Measurements from ENCODE around the gene ZGPAT. TPM values are rescaled to one million over a fixed set of nuclear protein-coding genes. Genes with fewer than 3 reads are reported as not detected.

ZGPAT gene
- total RNA-seq, 1 experiment from 2014 or later: 27.6 TPM

DNA sequence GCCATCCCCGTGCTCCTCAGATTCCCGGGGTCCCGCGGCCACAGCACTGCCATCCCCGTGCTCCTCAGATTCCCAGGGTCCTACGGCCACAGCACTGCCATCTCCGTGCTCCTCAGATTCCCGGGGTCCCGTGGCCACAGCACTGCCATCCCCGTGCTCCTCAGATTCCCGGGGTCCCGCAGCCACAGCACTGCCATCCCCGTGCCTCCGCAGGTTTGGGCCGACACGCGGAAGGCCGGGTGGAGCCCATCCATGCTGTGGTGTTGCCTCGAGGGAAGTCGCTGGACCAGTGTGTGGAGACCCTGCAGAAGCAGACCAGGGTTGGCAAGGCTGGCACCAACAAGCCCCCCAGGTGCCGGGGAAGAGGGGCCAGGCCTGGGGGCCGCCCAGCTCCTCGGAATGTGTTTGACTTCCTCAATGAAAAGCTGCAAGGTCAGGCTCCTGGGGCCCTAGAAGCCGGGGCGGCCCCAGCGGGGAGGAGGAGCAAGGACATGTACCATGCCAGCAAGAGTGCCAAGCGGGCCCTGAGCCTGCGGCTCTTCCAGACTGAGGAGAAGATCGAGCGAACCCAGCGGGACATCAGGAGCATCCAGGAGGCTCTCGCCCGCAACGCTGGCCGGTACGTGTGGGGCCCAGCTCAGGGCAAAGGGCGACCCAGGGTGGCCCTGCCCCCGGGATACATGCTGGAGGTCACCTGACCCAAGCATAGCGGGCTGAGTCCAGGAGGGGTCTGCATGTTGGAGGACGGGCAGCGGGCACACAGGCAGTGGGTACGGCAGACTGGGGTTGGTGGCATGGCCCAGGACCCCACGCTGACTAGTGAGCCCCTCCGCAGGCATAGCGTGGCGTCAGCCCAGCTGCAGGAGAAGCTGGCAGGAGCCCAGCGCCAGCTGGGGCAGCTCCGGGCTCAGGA, 27.4 kb downstream of the ZGPAT start:
- Histone ChIP-seq H3T11ph (ENCODE audit: low read length) (no peak overlapping the region), H4K8ac (replicated peaks; ENCODE audit: insufficient read length, low read depth, low read length) (no peak overlapping the region), H2BK120ac (ENCODE audit: low read depth, low read length, poor library complexity, severe bottlenecking) (no peak overlapping the region), H2BK15ac (ENCODE audit: low read depth, low read length) (no peak overlapping the region), H3K27me3 (ENCODE audit: insufficient read depth, low read length) (no peaks in the 10 kb centered on the region), H3K23ac (ENCODE audit: insufficient read length, low read depth, low read length) (no peak overlapping the region), H3K9me3 (ENCODE audit: control insufficient read depth, low read depth, low read length) (no peaks in the 10 kb centered on the region), H3K23me2 (ENCODE audit: insufficient read length, low read depth, low read length, poor library complexity, severe bottlenecking) (no peaks in the 10 kb centered on the region), H2AK5ac (ENCODE audit: insufficient read length, low read length) (no peak overlapping the region), H3K14ac (ENCODE audit: insufficient read depth, low read length) (no peak overlapping the region), H2BK20ac (ENCODE audit: low read depth, low read length, poor library complexity, severe bottlenecking) (no peak overlapping the region), H3K27ac (ENCODE audit: insufficient read length, low read depth, low read length) (no peak overlapping the region), H2BK5ac (ENCODE audit: insufficient read length, low read length) (no peak overlapping the region), H3K4me2 (ENCODE audit: insufficient read depth, insufficient read length, low read length) (no peak overlapping the region), H2BK12ac (ENCODE audit: insufficient read length, low read depth, low read length) (no peak overlapping the region), H3K56ac (ENCODE audit: insufficient read length, low read depth, low read length) (no peak overlapping the region), H4K91ac (ENCODE audit: insufficient read length, low read depth, low read length) (no peak overlapping the region), H4K5ac (ENCODE audit: insufficient read length, low read depth, low read length) (no peak overlapping the region), H3K79me2 (ENCODE audit: insufficient read depth, low read length) (no peaks in the 10 kb centered on the region), H3K4ac (ENCODE audit: low read depth, low read length) (no peak overlapping the region), H2AFZ (ENCODE audit: low read length) (no peak overlapping the region), H4K20me1 (ENCODE audit: control insufficient read depth, insufficient read depth, insufficient read length) (no peaks in the 10 kb centered on the region), H3K4me1 (ENCODE audit: insufficient read depth, low read length) (no peaks in the 10 kb centered on the region), H3K79me1 (ENCODE audit: insufficient read depth, low read depth, low read length, poor library complexity, severe bottlenecking) (no peaks in the 10 kb centered on the region), H3K9ac (ENCODE audit: extremely low read depth, insufficient read length, low read length) (no peak overlapping the region), H3K18ac (ENCODE audit: insufficient read length, low read depth, low read length) (no peak overlapping the region)
- Mint-ChIP-seq H3K4me1 (no peaks in the 10 kb centered on the region), H3K9me3 (no peaks in the 10 kb centered on the region), H3K27ac (no peak overlapping the region), H3K36me3 (ENCODE audit: insufficient read depth in 1 of 3, low read depth in 3 of 3) (peaks cover 9 to 19% (median 11%) of the 10 kb centered on the region in 3 experiments; a peak in 6 of 7 replicates), H3K4me3 (no peak overlapping the region), H3K27me3 (ENCODE audit: low read depth) (no peaks in the 10 kb centered on the region; the same call in 1 of the 2 replicates)
- WGBS (ENCODE audit: extremely low coverage, insufficient read length, low lambda C conversion rate): no CpG with 5 or more reads among the region's 48 CpGs
- no peak for DNase-seq
- TF ChIP-seq, protein P1, sequence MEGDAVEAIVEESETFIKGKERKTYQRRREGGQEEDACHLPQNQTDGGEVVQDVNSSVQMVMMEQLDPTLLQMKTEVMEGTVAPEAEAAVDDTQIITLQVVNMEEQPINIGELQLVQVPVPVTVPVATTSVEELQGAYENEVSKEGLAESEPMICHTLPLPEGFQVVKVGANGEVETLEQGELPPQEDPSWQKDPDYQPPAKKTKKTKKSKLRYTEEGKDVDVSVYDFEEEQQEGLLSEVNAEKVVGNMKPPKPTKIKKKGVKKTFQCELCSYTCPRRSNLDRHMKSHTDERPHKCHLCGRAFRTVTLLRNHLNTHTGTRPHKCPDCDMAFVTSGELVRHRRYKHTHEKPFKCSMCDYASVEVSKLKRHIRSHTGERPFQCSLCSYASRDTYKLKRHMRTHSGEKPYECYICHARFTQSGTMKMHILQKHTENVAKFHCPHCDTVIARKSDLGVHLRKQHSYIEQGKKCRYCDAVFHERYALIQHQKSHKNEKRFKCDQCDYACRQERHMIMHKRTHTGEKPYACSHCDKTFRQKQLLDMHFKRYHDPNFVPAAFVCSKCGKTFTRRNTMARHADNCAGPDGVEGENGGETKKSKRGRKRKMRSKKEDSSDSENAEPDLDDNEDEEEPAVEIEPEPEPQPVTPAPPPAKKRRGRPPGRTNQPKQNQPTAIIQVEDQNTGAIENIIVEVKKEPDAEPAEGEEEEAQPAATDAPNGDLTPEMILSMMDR (conservative IDR thresholded peaks at IDR 0.05): no peak

Measured in H9 (cell line).